Measurements from ENCODE around the gene ARMC7.

DNA sequence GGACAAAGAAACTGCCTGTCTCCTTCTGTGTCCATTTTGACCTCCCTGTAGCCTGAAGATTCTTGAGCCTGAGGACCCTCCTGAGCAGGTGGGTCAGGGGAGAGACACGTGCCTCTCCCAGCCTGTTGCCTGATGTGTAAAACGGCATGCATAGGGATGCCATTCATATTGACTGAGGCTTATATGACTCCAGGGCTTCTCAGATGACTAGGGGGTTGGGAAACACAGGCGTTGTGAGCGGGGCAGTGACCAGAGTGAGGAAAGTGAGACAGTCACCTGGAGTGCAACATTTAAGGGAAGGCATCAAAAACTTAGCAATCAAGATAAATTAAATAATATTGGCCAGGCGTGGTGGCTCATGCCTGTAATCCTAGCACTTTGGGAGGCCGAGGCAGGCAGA, 27.1 kb upstream of the ARMC7 start:
- TF ChIP-seq, protein P1, sequence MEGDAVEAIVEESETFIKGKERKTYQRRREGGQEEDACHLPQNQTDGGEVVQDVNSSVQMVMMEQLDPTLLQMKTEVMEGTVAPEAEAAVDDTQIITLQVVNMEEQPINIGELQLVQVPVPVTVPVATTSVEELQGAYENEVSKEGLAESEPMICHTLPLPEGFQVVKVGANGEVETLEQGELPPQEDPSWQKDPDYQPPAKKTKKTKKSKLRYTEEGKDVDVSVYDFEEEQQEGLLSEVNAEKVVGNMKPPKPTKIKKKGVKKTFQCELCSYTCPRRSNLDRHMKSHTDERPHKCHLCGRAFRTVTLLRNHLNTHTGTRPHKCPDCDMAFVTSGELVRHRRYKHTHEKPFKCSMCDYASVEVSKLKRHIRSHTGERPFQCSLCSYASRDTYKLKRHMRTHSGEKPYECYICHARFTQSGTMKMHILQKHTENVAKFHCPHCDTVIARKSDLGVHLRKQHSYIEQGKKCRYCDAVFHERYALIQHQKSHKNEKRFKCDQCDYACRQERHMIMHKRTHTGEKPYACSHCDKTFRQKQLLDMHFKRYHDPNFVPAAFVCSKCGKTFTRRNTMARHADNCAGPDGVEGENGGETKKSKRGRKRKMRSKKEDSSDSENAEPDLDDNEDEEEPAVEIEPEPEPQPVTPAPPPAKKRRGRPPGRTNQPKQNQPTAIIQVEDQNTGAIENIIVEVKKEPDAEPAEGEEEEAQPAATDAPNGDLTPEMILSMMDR (IDR thresholded peaks at IDR 0.05), result no peak
- TF ChIP-seq POLR2AphosphoS5 (IDR thresholded peaks at IDR 0.05), result no peak

Measured in suprapubic skin (tissue), 3 donors.